Measurements from ENCODE around the gene ESRRA. TPM values are rescaled to one million over a fixed set of nuclear protein-coding genes. Genes with fewer than 3 reads are reported as not detected.

ESRRA gene
- total RNA-seq, 1 donor = 28.6 TPM

- no peaks in the 10 kb centered on the region for H3K27me3 ChIP-seq (ENCODE audit: insufficient read depth, low read length)
- no peaks in the 10 kb centered on the region for H3K9me3 ChIP-seq (ENCODE audit: low read depth, low read length)
- peaks cover 41% of the 10 kb centered on the region for H3K36me3 ChIP-seq (ENCODE audit: insufficient read depth, low read length)
- no peaks in the 10 kb centered on the region for H3K79me2 ChIP-seq (ENCODE audit: insufficient read depth, low read length)
- H4K20me1 ChIP-seq (ENCODE audit: insufficient read depth, low read length) = no peaks in the 10 kb centered on the region
- H3K27ac ChIP-seq (ENCODE audit: low read depth, low read length) = no peak overlapping the region
- H2AFZ ChIP-seq (ENCODE audit: low read length) = no peak overlapping the region
- no peak overlapping the region for H3K4me3 ChIP-seq (ENCODE audit: insufficient read depth, low read length)
- peaks cover 31% of the 10 kb centered on the region for H3K4me1 ChIP-seq (ENCODE audit: insufficient read depth, low read length)
- no peak overlapping the region for H3K4me2 ChIP-seq (ENCODE audit: insufficient read depth, low read length)
- TF ChIP-seq CTCF (IDR thresholded peaks at IDR 0.05; ENCODE audit: extremely low read depth, low read depth, low read length) = no peak
- DNase-seq (ENCODE audit: insufficient read length, low spot score, missing footprints) = peak; percentile 55
Measured at GRCh38 chr11:64265176-64266160, 39.9 kb upstream of the ESRRA start.

- no peak overlapping the region for H3K27ac ChIP-seq (ENCODE audit: low read depth, low read length)
- H3K4me3 ChIP-seq (ENCODE audit: insufficient read depth, low read length) = no peak overlapping the region
- no peaks in the 10 kb centered on the region for H3K79me2 ChIP-seq (ENCODE audit: insufficient read depth, low read length)
- no peaks in the 10 kb centered on the region for H3K27me3 ChIP-seq (ENCODE audit: insufficient read depth, low read length)
- TF ChIP-seq CTCF (IDR thresholded peaks at IDR 0.05; ENCODE audit: extremely low read depth, low read depth, low read length) = no peak
- H3K4me2 ChIP-seq (ENCODE audit: insufficient read depth, low read length) = no peak overlapping the region
- H3K36me3 ChIP-seq (ENCODE audit: insufficient read depth, low read length) = peaks cover 41% of the 10 kb centered on the region
- H3K4me1 ChIP-seq (ENCODE audit: insufficient read depth, low read length) = peaks cover 33% of the 10 kb centered on the region
- H4K20me1 ChIP-seq (ENCODE audit: insufficient read depth, low read length) = no peaks in the 10 kb centered on the region
- DNase-seq (ENCODE audit: insufficient read length, low spot score, missing footprints) = peak; percentile 85
- no peaks in the 10 kb centered on the region for H3K9me3 ChIP-seq (ENCODE audit: low read depth, low read length)
- no peak overlapping the region for H2AFZ ChIP-seq (ENCODE audit: low read length)
Measured at GRCh38 chr11:64266339-64266738, 39.0 kb upstream of the ESRRA start.

- Histone ChIP-seq H3K4me1 (ENCODE audit: insufficient read depth, low read length) (peaks cover 33% of the 10 kb centered on the region), H3K27ac (ENCODE audit: low read depth, low read length) (no peak overlapping the region), H4K20me1 (ENCODE audit: insufficient read depth, low read length) (no peaks in the 10 kb centered on the region), H3K36me3 (ENCODE audit: insufficient read depth, low read length) (peaks cover 36% of the 10 kb centered on the region), H3K4me3 (ENCODE audit: insufficient read depth, low read length) (no peak overlapping the region), H3K27me3 (ENCODE audit: insufficient read depth, low read length) (no peaks in the 10 kb centered on the region), H3K79me2 (ENCODE audit: insufficient read depth, low read length) (no peaks in the 10 kb centered on the region), H3K9me3 (ENCODE audit: low read depth, low read length) (no peaks in the 10 kb centered on the region), H2AFZ (ENCODE audit: low read length) (no peak overlapping the region), H3K4me2 (ENCODE audit: insufficient read depth, low read length) (no peak overlapping the region)
- peak; percentile 90 for DNase-seq (ENCODE audit: insufficient read length, low spot score, missing footprints)
- no peak for TF ChIP-seq CTCF (IDR thresholded peaks at IDR 0.05; ENCODE audit: extremely low read depth, low read depth, low read length)
Measured at GRCh38 chr11:64267207-64267945, 37.9 kb upstream of the ESRRA start.

Data from osteoblast (primary cell).